Stimulated activated CD4-positive, alpha-beta T cell treated with anti-CD3 and anti-CD28 coated beads, Interleukin-12 subunit alpha, Interleukin-12 subunit beta, amount 100 ng/mL, for 4 hours (primary cell): Measurements from ENCODE around the gene APOL6.

Experiments used
- DNase-seq: peaks from one replicate; pipeline ENCODE4 v3.0.0-alpha.2; 2020

Gene APOL6

GRCh38 chr22:35648066-35649025 is at the start of gene APOL6:
APOL6 (plus strand) TSS chr22:35648446; CDS start chr22:35656426, 7,980 bp downstream.
- DNase-seq = peak; percentile 50

- no peak for DNase-seq
These were observed 48.9 kb upstream of the APOL6 start for GRCh38 chr22:35599364-35599763.

- no peak for DNase-seq
These were observed 47.8 kb upstream of the APOL6 start for GRCh38 chr22:35600476-35600875.

- no peak for DNase-seq
These were observed 47.1 kb upstream of the APOL6 start for GRCh38 chr22:35601013-35601580.

- DNase-seq = no peak
These were observed 46.3 kb upstream of the APOL6 start for GRCh38 chr22:35601743-35602615.

GRCh38 chr22:35604621-35605368 is 43.5 kb upstream of the APOL6 start:
- no peak for DNase-seq

GRCh38 chr22:35605369-35605680 is 42.9 kb upstream of the APOL6 start:
- no peak for DNase-seq

GRCh38 chr22:35605851-35606481 is 42.3 kb upstream of the APOL6 start:
- no peak for DNase-seq

- DNase-seq = no peak
These were observed 41.3 kb upstream of the APOL6 start for GRCh38 chr22:35606916-35607315.

GRCh38 chr22:35608088-35608487 is 40.2 kb upstream of the APOL6 start:
- no peak for DNase-seq

- no peak for DNase-seq
These were observed 39.0 kb upstream of the APOL6 start for GRCh38 chr22:35609261-35609660.

- DNase-seq = no peak
These were observed 38.5 kb upstream of the APOL6 start for GRCh38 chr22:35609761-35610160.

- no peak for DNase-seq
These were observed 37.5 kb upstream of the APOL6 start for GRCh38 chr22:35610741-35611140.

- no peak for DNase-seq
These were observed 36.9 kb upstream of the APOL6 start for GRCh38 chr22:35611200-35611890.

- DNase-seq = no peak
These were observed 36.2 kb upstream of the APOL6 start for GRCh38 chr22:35611891-35612576.

- no peak for DNase-seq
These were observed 35.3 kb upstream of the APOL6 start for GRCh38 chr22:35612903-35613302.

- no peak for DNase-seq
These were observed 33.8 kb upstream of the APOL6 start for GRCh38 chr22:35614404-35614803.

GRCh38 chr22:35615156-35615555 is 33.1 kb upstream of the APOL6 start:
- DNase-seq = no peak

GRCh38 chr22:35616043-35616442 is 32.2 kb upstream of the APOL6 start:
- no peak for DNase-seq

GRCh38 chr22:35617137-35617755 is 31.0 kb upstream of the APOL6 start, which contains the start of gene MB:
MB (minus strand) TSS chr22:35617329; CDS start chr22:35617257, 72 bp downstream.
- no peak for DNase-seq
